HG03558 (cell line): ENCODE measurements around the gene RPL18.
"Not testable (repeated sequence)": the region's sequence is repeated elsewhere in the genome, so short reads cannot be mapped to it uniquely, and the experiment has no call there.

Experiments
- ATAC-seq: cut with Tn5 transposase; IDR thresholded peaks from one replicate; pipeline ENCODE4 v1.9.1; 2021; ENCODE audit warnings: moderate number of reproducible peaks; ENCODE audit not compliant: unreplicated experiment; ENCODE audit errors: extremely low read depth

Gene RPL18

DNA sequence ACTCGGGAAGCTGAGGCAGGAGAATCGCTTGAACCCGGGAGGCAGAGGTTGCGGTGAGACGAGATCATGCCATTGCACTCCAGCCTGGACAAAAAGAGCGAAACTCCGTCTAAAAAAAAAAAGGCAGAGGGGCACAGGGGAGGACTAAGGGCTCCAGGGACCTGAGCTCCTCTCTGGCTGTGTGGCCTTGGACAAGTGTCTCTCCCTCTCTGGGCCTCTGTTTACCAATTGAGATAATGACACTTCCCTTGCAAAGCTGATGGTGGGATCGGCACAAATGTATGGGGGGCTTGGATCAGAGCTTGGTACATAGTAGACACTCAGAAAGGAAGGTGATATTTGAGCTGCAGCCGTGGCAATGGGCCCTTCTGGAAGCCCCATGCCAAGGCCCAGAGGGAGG lies 23.8 kb downstream of the RPL18 start:
- ATAC-seq, result no peak

DNA sequence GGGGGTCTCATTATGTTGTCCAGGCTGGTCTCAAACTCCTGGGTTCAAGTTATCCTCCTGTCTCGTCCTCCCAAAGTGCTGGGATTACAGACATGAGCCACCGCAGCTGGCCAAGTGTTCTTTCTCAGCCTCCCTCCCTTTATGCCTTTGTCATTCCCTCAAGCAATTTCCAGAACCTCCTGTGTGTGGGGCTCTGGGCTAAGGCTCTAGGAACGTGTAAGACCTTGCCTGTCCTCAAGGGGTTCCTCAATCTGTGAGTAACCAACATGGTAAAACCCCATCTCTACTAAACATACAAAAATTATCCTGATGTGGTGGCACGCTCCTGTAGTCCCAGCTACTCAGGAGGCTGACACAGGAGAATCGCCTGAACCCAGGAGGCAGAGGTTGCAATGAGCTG lies 28.0 kb downstream of the RPL18 start:
- ATAC-seq, result no peak

DNA sequence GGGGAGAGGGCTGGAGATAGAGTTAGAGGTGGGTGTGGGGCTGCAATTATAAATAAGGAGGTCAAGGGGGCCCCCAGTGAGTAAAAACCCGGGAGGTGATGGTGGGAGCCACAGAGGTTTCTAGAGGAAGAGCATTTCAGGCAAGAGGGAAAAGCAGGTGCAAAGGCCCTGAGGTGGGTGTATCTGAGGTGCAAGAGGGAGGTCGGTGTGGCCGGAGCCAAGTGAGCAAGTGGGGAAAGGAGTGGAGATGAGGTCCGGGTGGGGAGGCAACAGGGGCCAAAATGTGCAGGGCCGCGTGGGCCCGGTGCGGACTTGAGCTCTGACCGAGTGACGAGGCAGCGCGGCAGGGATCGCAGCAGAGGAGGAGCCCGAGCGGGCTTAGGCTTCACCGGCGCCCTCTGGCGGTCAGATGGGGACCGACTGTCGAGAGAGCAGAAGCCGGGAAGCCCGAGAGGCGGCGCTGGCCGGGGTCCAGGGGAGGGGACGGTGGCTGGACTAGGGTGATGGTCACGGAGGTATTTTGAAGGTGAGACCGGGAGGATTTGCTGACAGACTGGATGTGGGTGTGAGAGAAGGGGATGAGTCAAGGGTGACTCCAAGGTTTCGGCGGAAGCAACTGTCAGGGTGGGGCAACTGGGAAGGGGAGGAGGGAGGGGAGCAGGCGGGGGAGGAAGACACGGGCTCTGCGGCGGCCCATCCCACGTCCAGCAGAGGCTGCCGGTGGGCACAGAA lies 30.1 kb downstream of the RPL18 start:
- ATAC-seq, result no peak

DNA sequence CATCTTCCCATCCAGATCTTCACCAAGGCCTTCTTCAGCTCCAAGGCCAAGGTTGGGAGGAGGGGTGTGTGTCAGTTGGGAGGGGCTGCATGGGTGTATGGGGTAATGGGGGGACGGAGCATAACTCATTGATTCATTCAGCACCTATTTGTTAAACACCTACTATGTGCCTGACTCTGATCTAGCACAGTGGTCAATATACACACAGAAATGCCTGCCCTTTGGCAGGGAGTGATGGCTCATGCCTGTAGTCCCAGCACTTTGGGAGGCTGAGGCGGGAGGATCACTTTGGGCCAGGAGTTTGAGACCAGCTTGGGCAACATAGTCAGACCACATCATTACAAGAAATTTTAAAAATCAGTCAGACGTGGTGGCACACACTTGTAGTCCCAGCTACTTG lies 31.6 kb downstream of the RPL18 start:
- ATAC-seq, result no peak

DNA sequence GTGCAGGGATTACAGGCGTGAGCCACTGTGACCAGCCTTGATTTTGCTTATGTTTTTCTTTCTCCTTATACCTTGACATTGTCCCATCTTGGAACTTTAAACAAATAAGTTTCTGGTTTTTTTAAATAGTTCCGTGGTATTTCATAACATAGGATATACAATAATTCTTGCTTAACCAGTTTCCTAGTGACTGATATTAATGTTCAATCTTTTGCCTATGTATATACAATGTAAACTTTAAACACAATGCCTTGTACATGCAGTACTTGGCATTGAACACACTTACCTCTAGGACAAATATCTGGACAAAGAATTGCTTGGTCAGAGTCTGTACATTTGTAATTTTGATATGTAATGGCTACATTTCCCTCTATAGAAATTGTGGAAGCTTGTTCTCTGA lies 36.8 kb downstream of the RPL18 start:
- ATAC-seq, result no peak

DNA sequence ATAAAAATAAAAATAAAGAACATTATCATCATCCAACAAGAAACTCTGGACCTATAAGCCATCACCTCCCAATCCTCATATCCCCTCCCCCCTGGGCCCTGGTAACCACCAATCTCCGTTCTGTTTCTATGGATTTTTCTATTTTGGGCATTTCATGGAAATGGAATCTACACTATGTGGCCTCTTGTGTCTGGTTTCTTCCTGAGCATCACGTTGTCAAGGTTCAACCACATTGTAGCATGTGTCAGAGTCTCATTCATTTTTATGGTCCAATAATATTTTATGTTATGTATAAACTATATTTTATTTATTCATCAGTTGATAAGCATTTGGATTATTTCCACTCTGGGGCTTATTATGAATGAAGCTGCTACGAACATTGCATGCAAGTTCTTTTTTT lies 40.1 kb downstream of the RPL18 start:
- ATAC-seq, result no peak

DNA sequence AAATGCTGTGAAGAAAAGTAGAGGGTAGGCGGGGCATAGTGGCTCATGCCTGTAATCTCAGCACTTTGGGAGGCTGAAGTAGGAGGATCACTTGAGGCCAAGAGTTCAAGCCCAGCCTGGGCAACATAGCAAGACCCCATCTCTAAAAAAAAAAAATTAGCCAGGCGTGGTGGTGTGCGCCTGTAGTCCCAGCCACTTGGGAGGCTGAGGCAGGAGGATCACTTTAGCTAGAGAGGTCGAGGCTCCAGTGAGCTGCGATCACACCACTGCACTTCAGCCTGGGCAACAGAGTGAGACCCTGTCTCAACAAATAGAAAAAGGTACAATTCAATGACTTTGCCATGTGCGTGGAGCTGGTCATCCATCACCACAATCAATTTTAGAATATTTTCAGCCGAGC lies 41.1 kb downstream of the RPL18 start:
- ATAC-seq, result not testable (repeated sequence)

DNA sequence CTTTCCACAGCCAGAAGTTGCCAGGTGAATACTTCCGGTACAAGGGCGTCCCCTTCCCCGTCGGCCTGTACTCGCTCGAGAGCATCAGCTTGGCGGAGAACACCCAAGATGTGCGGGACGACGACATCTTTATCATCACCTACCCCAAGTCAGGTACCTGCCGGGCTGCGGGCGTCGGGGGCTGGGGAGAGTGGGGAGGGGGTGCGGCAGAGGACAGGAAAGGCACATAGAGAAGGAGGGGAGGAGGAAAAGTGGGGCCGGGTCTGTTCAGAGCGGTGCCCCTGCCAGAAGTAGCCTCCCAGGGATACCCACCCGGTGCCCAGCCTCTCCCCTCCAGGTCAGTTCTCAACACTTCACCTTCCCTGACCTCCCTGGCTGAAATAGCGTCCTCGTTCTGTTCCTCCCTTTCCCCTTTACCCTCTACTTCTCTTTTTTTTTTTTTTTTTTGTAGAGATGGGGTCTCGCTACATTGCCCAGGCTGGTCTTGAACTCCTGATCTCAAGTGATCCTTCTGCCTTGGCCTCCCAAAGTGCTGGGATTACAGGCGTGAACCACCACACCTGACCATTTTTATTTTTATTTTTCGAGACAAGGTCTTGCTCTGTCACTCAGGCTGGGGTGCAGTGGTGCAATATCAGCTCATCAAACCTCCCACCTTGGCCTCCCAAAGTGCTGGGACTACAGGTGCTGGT lies 42.9 kb downstream of the RPL18 start:
- no peak for ATAC-seq

DNA sequence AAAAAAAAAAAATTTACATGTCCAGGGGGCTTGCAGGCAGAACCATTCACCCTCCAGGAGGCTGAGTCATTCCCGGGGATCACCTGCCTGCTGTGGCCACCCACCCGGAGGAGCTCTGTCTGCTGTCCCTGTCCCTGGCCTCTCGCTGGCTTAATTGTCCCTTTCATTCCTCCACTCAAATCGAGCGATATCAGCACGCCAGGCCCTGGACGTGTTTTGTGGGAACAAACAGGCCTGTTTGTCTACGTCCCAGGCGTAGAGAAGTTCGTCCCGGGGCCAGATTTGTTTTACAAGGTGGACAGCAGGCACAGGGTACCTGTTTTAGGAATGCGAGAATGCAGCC lies 45.8 kb downstream of the RPL18 start:
- ATAC-seq, result no peak

DNA sequence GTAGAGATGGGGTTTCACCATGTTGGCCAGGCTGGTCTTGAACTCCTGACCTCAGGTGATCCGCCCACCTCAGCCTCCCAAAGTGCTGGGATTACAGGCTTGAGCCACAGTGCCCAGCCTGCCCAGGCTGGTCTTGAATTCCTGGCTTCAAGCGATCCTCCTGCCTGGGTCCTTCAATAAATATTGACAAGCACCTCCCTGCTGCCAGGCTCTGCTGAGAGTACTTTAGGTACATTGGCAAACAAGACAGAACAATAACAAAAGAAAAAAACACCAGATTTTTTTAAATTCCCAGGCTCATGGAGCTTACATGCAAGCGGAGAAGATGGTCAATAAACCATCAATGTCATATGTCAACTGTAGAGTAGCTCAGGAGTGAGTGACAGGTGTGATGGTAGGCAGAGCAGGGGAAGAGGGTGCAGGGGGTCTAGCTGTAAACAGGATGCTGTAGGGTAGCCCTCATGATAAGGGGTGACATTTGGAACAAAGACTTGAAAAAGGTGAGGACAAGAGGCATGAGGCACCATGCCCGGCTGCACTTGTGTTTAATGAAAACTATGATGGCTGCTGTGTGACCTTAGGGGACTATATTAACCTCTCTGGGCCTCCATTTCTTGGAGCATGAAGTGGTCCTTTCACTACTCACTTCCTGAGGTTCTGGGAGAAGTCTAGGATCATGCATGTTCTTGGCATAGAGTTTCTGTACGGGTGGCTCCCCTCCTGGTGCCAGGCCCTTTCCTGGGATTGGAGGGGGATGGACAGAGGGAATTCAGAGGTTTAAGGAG lies 47.4 kb downstream of the RPL18 start:
- no peak for ATAC-seq

DNA sequence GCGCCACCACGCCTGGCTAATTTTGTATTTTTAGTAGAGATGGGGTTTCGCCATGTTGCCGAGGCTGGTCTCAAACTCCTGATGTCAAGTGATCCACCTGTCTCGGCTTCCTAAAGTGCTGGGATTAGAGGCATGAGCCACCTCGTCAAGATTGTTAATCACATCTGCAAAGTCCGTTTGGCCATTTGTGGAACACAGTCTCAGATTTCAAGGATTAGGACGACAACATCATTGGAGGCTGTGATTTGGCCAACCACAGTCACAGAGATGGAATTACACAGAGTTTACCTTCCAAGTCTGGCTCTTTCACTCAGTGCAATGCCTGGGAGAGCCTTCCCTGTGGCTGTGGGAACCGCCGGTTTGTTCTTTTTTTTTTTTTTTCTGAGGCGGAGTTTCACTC lies 49.2 kb downstream of the RPL18 start:
- no peak for ATAC-seq

DNA sequence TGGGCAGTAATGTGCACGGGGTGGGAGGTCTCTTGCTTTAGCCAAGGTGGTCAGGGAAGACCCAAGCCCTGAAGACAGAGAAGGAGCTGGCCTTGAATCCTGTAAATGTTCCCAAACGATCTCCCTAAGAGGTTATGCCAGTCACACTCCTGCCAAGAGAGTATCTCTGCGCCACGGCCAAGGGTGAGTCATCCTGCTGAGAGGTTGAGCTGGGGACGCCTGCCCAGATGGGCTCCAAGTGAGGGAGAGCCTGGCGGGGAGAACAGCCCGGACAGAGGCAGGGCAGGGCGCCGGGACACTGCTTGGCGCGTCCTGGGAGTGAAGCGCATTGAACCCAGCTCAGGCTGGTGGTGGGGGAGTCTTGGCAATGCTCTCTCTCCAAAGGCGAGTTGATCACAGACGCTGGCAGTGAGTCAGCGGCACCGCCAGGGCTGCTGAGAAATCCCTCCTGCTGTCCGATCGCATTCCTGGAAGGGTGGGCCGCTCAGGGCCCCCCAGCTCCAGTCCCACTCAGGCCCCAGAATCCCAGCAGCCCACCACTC lies 50.6 kb downstream of the RPL18 start:
- no peak for ATAC-seq
